HEK293 (cell line): ENCODE data around the gene KANSL1.

Source experiments
- HOXA7 ChIP-seq: sonication (generic); formaldehyde crosslinking; IDR thresholded peaks from 2 replicates; pipeline ENCODE4 v1.8.1; 2022; ENCODE audit warnings: missing genetic modification reagents, borderline replicate concordance
- ZBTB21 ChIP-seq: fragments of 450-650 bp; formaldehyde crosslinking; IDR thresholded peaks from 2 replicates; pipeline ENCODE4 v1.5.1; 2017; ENCODE audit warnings: missing biosample characterization, missing genetic modification characterization
- ZNF174 ChIP-seq: fragments of 450-650 bp; formaldehyde crosslinking; IDR thresholded peaks from 2 replicates; pipeline ENCODE4 v1.5.0; 2017; ENCODE audit warnings: missing biosample characterization, mild to moderate bottlenecking, missing genetic modification characterization
- ZNF600 ChIP-seq: fragments of 450-650 bp; formaldehyde crosslinking; IDR thresholded peaks from 2 replicates; pipeline ENCODE4 v1.5.1; 2016; ENCODE audit warnings: missing biosample characterization, missing genetic modification characterization
- ZSCAN30 ChIP-seq: fragments of 450-650 bp; IDR thresholded peaks from 2 replicates; pipeline ENCODE4 v1.5.1; 2018; ENCODE audit warnings: missing biosample characterization, mild to moderate bottlenecking, missing genetic modification characterization, moderate library complexity
- TF ChIP-seq, protein P1 (sequence below): fragments of 450-650 bp; formaldehyde crosslinking; IDR thresholded peaks from 2 replicates; pipeline ENCODE4 v1.5.1; 2016; ENCODE audit warnings: missing biosample characterization, missing genetic modification characterization
- TF ChIP-seq, protein P2 (sequence below): fragments of 450-650 bp; formaldehyde crosslinking; IDR thresholded peaks from 2 replicates; pipeline ENCODE4 v1.5.1; 2016; ENCODE audit warnings: missing biosample characterization, missing genetic modification characterization
- TF ChIP-seq, protein P3 (sequence below): fragments of 450-650 bp; formaldehyde crosslinking; IDR thresholded peaks from 2 replicates; pipeline ENCODE4 v1.5.1; 2016; ENCODE audit warnings: missing biosample characterization, missing genetic modification characterization
- TF ChIP-seq, protein P4 (sequence below): sonication (generic); formaldehyde crosslinking; IDR thresholded peaks from 2 replicates; pipeline ENCODE4 v1.8.1; 2022; ENCODE audit warnings: mild to moderate bottlenecking, moderate library complexity, missing genetic modification reagents

DNA sequence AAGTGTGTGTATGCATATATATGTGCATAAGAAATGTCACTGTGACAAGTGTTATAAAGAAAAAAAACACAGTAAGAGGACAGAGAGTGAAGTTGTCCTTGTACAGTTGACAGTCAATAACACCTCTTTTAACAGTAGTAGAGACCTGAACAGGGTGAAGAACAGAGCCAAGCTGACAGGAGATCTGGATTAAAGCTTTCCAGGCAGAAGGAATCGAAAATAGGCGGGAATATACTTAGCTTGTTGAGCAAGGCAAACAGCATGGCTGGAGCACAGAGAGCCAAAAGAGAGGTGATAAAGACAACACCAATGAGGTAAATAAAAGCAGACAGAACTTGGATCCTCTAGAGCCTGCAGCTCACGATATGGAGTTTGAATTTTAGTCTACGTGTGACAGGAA lies 64.8 kb downstream of the KANSL1 start:
- TF ChIP-seq, protein P1, sequence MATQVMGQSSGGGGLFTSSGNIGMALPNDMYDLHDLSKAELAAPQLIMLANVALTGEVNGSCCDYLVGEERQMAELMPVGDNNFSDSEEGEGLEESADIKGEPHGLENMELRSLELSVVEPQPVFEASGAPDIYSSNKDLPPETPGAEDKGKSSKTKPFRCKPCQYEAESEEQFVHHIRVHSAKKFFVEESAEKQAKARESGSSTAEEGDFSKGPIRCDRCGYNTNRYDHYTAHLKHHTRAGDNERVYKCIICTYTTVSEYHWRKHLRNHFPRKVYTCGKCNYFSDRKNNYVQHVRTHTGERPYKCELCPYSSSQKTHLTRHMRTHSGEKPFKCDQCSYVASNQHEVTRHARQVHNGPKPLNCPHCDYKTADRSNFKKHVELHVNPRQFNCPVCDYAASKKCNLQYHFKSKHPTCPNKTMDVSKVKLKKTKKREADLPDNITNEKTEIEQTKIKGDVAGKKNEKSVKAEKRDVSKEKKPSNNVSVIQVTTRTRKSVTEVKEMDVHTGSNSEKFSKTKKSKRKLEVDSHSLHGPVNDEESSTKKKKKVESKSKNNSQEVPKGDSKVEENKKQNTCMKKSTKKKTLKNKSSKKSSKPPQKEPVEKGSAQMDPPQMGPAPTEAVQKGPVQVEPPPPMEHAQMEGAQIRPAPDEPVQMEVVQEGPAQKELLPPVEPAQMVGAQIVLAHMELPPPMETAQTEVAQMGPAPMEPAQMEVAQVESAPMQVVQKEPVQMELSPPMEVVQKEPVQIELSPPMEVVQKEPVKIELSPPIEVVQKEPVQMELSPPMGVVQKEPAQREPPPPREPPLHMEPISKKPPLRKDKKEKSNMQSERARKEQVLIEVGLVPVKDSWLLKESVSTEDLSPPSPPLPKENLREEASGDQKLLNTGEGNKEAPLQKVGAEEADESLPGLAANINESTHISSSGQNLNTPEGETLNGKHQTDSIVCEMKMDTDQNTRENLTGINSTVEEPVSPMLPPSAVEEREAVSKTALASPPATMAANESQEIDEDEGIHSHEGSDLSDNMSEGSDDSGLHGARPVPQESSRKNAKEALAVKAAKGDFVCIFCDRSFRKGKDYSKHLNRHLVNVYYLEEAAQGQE = no peak
- TF ChIP-seq, protein P2, sequence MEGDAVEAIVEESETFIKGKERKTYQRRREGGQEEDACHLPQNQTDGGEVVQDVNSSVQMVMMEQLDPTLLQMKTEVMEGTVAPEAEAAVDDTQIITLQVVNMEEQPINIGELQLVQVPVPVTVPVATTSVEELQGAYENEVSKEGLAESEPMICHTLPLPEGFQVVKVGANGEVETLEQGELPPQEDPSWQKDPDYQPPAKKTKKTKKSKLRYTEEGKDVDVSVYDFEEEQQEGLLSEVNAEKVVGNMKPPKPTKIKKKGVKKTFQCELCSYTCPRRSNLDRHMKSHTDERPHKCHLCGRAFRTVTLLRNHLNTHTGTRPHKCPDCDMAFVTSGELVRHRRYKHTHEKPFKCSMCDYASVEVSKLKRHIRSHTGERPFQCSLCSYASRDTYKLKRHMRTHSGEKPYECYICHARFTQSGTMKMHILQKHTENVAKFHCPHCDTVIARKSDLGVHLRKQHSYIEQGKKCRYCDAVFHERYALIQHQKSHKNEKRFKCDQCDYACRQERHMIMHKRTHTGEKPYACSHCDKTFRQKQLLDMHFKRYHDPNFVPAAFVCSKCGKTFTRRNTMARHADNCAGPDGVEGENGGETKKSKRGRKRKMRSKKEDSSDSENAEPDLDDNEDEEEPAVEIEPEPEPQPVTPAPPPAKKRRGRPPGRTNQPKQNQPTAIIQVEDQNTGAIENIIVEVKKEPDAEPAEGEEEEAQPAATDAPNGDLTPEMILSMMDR (tag by site-specific recombination) = no peak
- no peak for TF ChIP-seq ZSCAN30 (tag by site-specific recombination)
- TF ChIP-seq, protein P3, sequence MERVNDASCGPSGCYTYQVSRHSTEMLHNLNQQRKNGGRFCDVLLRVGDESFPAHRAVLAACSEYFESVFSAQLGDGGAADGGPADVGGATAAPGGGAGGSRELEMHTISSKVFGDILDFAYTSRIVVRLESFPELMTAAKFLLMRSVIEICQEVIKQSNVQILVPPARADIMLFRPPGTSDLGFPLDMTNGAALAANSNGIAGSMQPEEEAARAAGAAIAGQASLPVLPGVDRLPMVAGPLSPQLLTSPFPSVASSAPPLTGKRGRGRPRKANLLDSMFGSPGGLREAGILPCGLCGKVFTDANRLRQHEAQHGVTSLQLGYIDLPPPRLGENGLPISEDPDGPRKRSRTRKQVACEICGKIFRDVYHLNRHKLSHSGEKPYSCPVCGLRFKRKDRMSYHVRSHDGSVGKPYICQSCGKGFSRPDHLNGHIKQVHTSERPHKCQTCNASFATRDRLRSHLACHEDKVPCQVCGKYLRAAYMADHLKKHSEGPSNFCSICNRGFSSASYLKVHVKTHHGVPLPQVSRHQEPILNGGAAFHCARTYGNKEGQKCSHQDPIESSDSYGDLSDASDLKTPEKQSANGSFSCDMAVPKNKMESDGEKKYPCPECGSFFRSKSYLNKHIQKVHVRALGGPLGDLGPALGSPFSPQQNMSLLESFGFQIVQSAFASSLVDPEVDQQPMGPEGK (tag by site-specific recombination) = no peak
- TF ChIP-seq, protein P4, sequence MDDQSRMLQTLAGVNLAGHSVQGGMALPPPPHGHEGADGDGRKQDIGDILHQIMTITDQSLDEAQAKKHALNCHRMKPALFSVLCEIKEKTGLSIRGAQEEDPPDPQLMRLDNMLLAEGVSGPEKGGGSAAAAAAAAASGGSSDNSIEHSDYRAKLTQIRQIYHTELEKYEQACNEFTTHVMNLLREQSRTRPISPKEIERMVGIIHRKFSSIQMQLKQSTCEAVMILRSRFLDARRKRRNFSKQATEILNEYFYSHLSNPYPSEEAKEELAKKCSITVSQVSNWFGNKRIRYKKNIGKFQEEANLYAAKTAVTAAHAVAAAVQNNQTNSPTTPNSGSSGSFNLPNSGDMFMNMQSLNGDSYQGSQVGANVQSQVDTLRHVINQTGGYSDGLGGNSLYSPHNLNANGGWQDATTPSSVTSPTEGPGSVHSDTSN = no peak
- TF ChIP-seq ZNF174 (tag by site-specific recombination) = no peak
- no peak for TF ChIP-seq ZBTB21 (tag by site-specific recombination)
- TF ChIP-seq ZNF600 (tag by site-specific recombination) = no peak
- TF ChIP-seq HOXA7 = no peak
